Activated naive CD4-positive, alpha-beta T cell treated with anti-CD3 and anti-CD28 coated beads, Interleukin-2, amount 50 U/mL, for 72 hours (primary cell): ENCODE measurements around the gene PGM5. TPM values are rescaled to one million over a fixed set of nuclear protein-coding genes. Genes with fewer than 3 reads are reported as not detected.
"Not testable (repeated sequence)": the region's sequence is repeated elsewhere in the genome, so short reads cannot be mapped to it uniquely, and the experiment has no call there.

ENCODE experiments used
- ATAC-seq, 2 donors: fragments of 150-1000 bp; cut with Tn5 transposase; 2 replicates each; pipeline ENCODE4 v1.10.0; 2021; ENCODE audit warnings: mild to moderate bottlenecking in 2 of 2, moderate library complexity in 2 of 2
- DNase-seq, 2 donors: peaks; one replicate each; pipeline ENCODE4 v3.0.0; 2021 to 2022; ENCODE audit warnings: low spot score in 2 of 2
- H3K27ac Mint-ChIP-seq, 2 donors: one replicate each; pipeline ENCODE4 v1.8.0; 2022; ENCODE audit warnings: mild to moderate bottlenecking in 2 of 2, mixed read lengths in 2 of 2
- H3K36me3 Mint-ChIP-seq, 2 donors: one replicate each; pipeline ENCODE4 v1.8.0; 2022; ENCODE audit warnings: mixed read lengths in 2 of 2
- H3K9me3 Mint-ChIP-seq, 2 donors: one replicate each; pipeline ENCODE4 v1.8.0; 2022; ENCODE audit warnings: mixed read lengths in 2 of 2
- total RNA-seq, 2 donors: library from RNA; stranded (reverse); gene quantifications; one replicate each; pipeline ENCODE4 v1.2.3, GENCODE V29; 2022

Gene PGM5
- total RNA-seq, 2 donors from 2014 or later: not detected

DNA sequence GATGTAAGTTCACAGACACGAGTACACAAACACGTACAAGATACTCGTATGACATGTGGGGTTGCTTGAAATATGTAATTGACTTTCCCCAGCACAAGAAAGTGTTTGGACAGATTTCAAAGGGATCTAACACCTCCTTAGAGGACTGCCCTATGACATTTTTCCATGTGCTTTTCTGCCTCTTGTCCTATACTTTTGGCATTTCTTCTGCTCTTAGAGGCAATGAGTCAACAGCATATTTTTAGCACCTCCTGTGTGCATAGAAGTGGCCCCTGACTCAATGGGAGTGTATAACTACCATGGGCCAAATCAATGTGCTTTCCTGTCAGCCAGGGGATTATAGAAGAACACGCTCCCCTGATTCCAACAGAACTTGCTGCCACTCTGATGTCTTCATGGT, 4.7 kb upstream of the PGM5 start:
- not testable (repeated sequence) for H3K9me3 Mint-ChIP-seq, DNase-seq, ATAC-seq, H3K36me3 Mint-ChIP-seq, H3K27ac Mint-ChIP-seq

DNA sequence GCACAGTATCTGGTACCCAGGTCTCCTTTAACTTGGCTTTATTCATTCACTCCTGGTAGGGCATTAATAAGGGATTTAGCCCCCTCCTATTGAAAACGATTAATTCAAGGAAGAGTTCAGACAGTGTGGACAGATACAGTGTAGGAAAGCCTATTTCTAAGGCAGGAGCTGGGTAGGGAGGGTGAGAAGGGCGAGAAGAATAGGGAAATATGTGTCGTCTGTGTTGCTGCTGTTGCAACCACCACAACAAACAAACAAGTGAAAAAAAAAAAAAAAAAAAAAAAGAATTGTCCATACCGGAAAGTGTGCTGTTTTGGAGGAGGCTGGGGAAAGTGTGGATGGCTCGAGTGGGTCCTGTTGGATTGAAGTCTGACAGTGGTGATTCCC, 425 bp upstream of the PGM5 start:
- not testable (repeated sequence) for H3K9me3 Mint-ChIP-seq, H3K27ac Mint-ChIP-seq, H3K36me3 Mint-ChIP-seq, DNase-seq, ATAC-seq

- not testable (repeated sequence) for H3K27ac Mint-ChIP-seq, H3K9me3 Mint-ChIP-seq, DNase-seq, H3K36me3 Mint-ChIP-seq
- peak in 1 of 2 donors; percentile 20 for ATAC-seq
These were observed 806 bp downstream of the PGM5 start for GRCh38 chr9:68357119-68357714.

DNA sequence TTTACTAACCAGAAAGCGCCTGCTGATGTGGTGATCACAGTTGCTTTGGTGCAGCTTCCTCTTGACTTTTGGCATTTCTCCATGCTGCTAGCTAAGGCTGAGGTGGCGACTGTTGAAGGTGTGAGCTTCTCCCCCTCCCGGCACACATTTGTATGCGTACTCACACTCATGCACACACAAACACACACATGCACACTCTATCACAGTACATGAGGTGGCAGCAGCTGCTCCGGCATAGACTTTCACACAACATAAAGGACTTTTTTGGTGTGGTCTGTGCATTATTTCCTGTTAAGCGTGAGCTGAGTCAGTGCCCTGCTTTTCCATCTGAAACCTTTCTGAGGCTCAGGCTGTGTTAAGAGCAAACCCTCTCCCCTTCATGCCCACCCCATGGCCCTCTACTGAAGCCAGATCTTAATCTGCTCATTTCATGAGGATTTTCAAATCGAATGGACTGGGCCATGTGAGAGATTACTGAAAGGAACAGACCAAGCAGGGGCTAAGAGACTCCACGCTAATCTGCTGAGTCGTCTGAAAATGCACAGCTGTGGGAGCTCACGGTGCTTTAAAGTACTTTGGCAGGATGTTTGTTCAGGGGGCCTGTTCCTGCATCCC, 10.6 kb downstream of the PGM5 start:
- DNase-seq: peak in 1 of 2 donors; percentile 5
- not testable (repeated sequence) for H3K36me3 Mint-ChIP-seq, H3K9me3 Mint-ChIP-seq, H3K27ac Mint-ChIP-seq
- peak; percentile 80 to 94 for ATAC-seq

- not testable (repeated sequence) for ATAC-seq, H3K9me3 Mint-ChIP-seq, H3K36me3 Mint-ChIP-seq, DNase-seq, H3K27ac Mint-ChIP-seq
These were observed 19.4 kb downstream of the PGM5 start for GRCh38 chr9:68375789-68376188.

DNA sequence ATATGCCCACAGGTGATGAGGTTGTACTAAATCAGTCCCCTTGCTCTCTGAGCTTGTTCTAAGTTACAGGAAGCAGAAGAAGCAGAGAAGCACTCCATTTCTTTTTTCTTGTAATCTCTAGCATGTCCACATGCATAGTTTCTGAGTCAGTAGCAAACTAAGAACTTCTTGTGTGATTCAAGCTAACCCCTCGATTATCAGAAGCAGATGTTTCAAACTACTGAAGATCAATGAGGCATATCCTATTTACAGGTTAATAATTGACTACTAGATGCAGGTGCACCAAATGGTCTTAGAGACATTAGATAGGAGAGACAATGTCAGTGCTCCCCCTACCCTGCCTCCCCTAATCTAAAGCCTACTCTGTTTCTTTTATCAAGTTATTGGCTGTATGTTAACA, 21.3 kb downstream of the PGM5 start:
- not testable (repeated sequence) for H3K27ac Mint-ChIP-seq, H3K36me3 Mint-ChIP-seq, DNase-seq, ATAC-seq, H3K9me3 Mint-ChIP-seq

- not testable (repeated sequence) for H3K27ac Mint-ChIP-seq, ATAC-seq, H3K9me3 Mint-ChIP-seq, H3K36me3 Mint-ChIP-seq, DNase-seq
These were observed 27.5 kb downstream of the PGM5 start for GRCh38 chr9:68383894-68384293.

GRCh38 chr9:68389558-68389957, 33.1 kb downstream of the PGM5 start:
- not testable (repeated sequence) for H3K9me3 Mint-ChIP-seq, H3K27ac Mint-ChIP-seq, ATAC-seq, DNase-seq, H3K36me3 Mint-ChIP-seq

DNA sequence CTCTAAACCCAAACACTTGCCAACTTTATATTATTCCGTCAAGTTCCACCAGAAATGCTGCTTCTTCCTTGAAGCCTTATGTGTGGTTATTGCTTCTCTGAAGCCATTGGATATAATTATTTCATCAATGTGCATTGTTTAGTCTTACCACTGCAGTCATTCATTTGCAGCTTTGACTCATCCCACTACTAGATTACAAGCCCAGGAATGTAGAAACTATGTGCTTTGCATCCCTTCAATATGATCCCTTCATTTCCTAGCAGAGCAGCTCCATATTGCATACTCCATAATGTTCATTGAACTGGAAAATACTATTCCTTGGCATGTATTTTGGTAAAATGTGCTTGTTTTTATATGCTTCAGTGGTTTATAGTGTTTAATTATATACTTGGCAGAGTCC, 34.3 kb downstream of the PGM5 start:
- H3K36me3 Mint-ChIP-seq, H3K9me3 Mint-ChIP-seq, H3K27ac Mint-ChIP-seq, ATAC-seq, DNase-seq: not testable (repeated sequence)

- not testable (repeated sequence) for H3K36me3 Mint-ChIP-seq, H3K9me3 Mint-ChIP-seq, DNase-seq, ATAC-seq, H3K27ac Mint-ChIP-seq
These were observed 40.1 kb downstream of the PGM5 start for GRCh38 chr9:68396411-68397094.

DNA sequence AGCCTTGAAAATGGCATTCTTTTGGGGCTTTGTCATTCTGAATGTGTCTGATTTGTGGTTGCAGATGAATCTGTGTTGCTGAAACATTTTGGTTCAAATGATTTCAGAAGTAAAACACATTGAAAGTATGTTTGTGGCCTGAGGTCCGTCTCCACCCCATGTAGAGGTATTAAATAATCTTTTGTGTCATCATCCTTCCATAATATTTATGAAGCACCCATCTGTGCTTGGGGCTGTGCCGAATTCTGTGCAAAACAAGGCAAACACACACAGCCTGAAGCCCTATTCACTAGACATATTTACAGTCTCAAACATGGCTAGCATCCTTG, 40.6 kb downstream of the PGM5 start:
- ATAC-seq, H3K27ac Mint-ChIP-seq, H3K9me3 Mint-ChIP-seq, H3K36me3 Mint-ChIP-seq, DNase-seq: not testable (repeated sequence)

- ATAC-seq, H3K27ac Mint-ChIP-seq, H3K9me3 Mint-ChIP-seq, DNase-seq, H3K36me3 Mint-ChIP-seq: not testable (repeated sequence)
These were observed 41.4 kb downstream of the PGM5 start for GRCh38 chr9:68397796-68398195.

DNA sequence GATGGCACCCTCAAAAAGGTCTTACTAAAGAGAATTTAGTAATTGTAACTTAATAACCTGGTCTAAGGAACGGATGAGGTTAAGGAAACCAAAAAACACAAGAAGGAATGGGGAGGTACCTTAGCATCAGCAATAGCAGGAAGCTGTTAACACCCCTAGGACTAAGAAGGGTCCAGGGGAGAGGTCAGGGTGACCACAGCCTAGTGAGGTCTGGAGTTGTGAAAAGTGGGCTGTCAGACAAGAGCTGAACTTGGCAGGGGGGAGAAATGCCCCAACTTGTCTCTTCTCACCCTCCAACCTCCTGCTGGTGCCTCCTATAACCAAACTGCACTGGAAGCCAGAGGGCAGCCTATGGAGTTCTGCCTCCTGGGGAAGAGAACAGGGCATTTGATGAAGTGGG, 41.9 kb downstream of the PGM5 start:
- DNase-seq, H3K9me3 Mint-ChIP-seq, H3K27ac Mint-ChIP-seq, H3K36me3 Mint-ChIP-seq, ATAC-seq: not testable (repeated sequence)

DNA sequence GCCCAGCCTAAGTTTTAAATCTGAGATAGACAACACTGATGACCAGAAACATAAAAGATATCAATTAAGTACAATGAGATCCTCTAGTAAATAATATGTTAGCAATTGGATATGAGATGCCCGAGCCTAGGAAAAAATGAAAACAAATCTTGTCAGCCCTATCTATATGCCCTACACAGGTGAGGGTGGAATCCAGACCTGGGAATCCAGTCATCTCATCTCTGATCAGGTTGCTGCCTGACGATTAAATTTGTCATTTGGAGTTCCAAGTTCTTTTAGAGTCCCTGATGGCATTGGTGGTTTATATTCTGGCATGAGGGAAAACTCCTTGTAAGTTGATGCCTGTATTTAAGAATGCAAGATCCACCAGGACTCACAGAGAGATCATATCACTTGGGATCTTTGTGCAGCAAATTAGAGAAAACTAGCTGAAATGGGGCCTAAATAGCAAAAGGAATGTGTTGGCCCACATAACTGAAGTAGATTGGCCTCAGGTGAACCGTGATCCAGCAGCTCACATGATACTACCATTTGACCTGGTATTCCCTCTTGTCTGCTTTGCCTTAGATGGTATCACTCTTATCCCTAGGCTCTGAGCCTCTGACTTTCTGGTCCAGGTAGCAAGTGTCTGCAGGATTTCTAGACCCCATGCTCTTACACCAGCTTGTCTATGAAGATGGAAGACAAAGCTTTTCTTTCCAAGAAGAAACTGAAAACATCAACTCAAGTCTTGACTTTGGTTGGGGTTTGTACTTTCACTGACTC, 48.2 kb downstream of the PGM5 start:
- H3K9me3 Mint-ChIP-seq, ATAC-seq, DNase-seq, H3K27ac Mint-ChIP-seq, H3K36me3 Mint-ChIP-seq: not testable (repeated sequence)

DNA sequence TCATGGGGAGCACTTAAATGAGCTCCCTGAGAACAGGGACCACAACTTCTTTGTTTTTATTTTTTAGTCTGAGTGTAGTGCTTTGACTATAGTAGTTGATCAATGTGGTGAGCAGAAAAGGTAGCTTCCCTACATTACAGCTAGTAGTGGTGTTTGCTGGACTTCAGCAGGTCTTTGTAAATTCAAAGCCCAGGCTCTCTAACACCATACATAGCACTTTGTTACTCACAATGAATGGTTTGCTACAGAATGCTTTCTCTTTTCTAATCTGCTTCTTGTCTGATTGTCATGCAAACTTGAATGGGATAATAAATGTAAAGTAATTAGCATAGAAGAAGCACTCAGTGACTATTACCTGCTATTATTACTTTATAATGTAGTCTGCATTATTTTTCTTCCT, 55.5 kb downstream of the PGM5 start:
- H3K36me3 Mint-ChIP-seq, DNase-seq, H3K9me3 Mint-ChIP-seq, H3K27ac Mint-ChIP-seq, ATAC-seq: not testable (repeated sequence)

GRCh38 chr9:68412754-68413153, 56.3 kb downstream of the PGM5 start:
- not testable (repeated sequence) for H3K9me3 Mint-ChIP-seq, H3K27ac Mint-ChIP-seq, H3K36me3 Mint-ChIP-seq, ATAC-seq, DNase-seq

GRCh38 chr9:68415065-68415464, 58.7 kb downstream of the PGM5 start:
- not testable (repeated sequence) for DNase-seq, H3K36me3 Mint-ChIP-seq, H3K27ac Mint-ChIP-seq, H3K9me3 Mint-ChIP-seq, ATAC-seq
